Effector memory CD8-positive, alpha-beta T cell (primary cell): ENCODE measurements around the gene KRT6B.
A peak's percentile ranks its signal among the peaks of the same experiment; 100 is the strongest.

Experiments used
- ATAC-seq: fragments of 150-1000 bp; cut with Tn5 transposase; replicated peaks from 2 replicates; pipeline ENCODE4 v1.10.0; 2021; ENCODE audit warnings: mild to moderate bottlenecking, moderate library complexity
- DNase-seq, 3 experiments: peaks; one replicate each; pipeline ENCODE4 v3.0.0; 2021
- H3K27ac Mint-ChIP-seq, 2 donors: one replicate each; pipeline ENCODE4 v1.8.0; 2022; ENCODE audit warnings: mild to moderate bottlenecking in 2 of 2, mixed read lengths in 2 of 2, moderate library complexity in 2 of 2
- H3K27me3 Mint-ChIP-seq, 2 donors: one replicate each; pipeline ENCODE4 v1.8.0; 2022; ENCODE audit warnings: mixed read lengths in 2 of 2
- H3K36me3 Mint-ChIP-seq: one replicate; pipeline ENCODE4 v1.8.0; 2022; ENCODE audit warnings: mild to moderate bottlenecking, moderate library complexity, mixed read lengths; ENCODE audit not compliant: insufficient read depth
- H3K4me1 Mint-ChIP-seq, 2 donors: one replicate each; pipeline ENCODE4 v1.8.0; 2022; ENCODE audit warnings: low read depth in 2 of 2, mixed read lengths in 2 of 2
- H3K4me3 Mint-ChIP-seq, 2 donors: one replicate each; pipeline ENCODE4 v1.8.0; 2022; ENCODE audit warnings: mild to moderate bottlenecking in 2 of 2, mixed read lengths in 2 of 2, moderate library complexity in 2 of 2
- H3K9me3 Mint-ChIP-seq, 2 donors: one replicate each; pipeline ENCODE4 v1.8.0; 2022; ENCODE audit warnings: mixed read lengths in 2 of 2

Gene KRT6B

GRCh38 chr12:52407918-52408317 is 44.0 kb downstream of the KRT6B start:
- Mint-ChIP-seq H3K4me1 (peaks cover 0 to 3% of the 10 kb centered on the region in 2 donors), H3K27me3 (peaks cover 11 to 58% of the 10 kb centered on the region in 2 donors), H3K9me3 (no peaks in the 10 kb centered on the region), H3K27ac (no peak overlapping the region), H3K4me3 (no peak overlapping the region), H3K36me3 (no peaks in the 10 kb centered on the region)
- ATAC-seq: no peak
- no peak for DNase-seq

- Mint-ChIP-seq H3K9me3 (no peaks in the 10 kb centered on the region), H3K4me1 (peaks cover 0 to 3% of the 10 kb centered on the region in 2 donors), H3K27me3 (peaks cover 17 to 53% of the 10 kb centered on the region in 2 donors), H3K27ac (no peak within 1 kb of the TSS), H3K4me3 (no peak within 1 kb of the TSS), H3K36me3 (no peaks in the 10 kb centered on the region)
- DNase-seq (no peak), ATAC-seq (no peak)
These were observed 46.0 kb downstream of the KRT6B start, which contains the start of gene KRT82 for GRCh38 chr12:52405922-52406385. Gene KRT82, minus strand, starts transcription at chr12:52406335. Its CDS starts 58 bp downstream, at chr12:52406277.

DNA sequence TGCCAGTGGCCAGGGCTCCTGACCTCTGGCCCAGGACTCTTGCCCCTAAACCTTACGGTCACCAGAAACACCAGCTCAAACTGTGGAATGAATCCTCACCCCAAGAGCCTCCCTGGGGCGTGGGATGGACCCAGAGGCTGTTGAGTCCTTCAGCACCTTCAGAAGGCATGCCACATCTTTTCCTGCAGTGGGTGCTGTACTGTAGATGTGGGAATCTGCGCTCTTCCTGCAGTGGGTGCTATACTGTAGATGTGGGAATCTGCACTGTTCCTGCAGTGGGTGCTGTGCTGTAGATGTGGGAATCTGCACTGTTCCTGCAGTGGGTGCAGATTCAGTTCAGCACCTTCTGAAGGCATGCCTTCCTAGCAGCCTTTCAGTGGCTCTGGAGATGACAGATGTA is 47.0 kb downstream of the KRT6B start:
- H3K4me3 Mint-ChIP-seq: no peak overlapping the region
- no peak overlapping the region for H3K27ac Mint-ChIP-seq
- no peaks in the 10 kb centered on the region for H3K36me3 Mint-ChIP-seq
- no peak for DNase-seq
- no peaks in the 10 kb centered on the region for H3K9me3 Mint-ChIP-seq
- peaks cover 0 to 3% of the 10 kb centered on the region in 2 donors for H3K4me1 Mint-ChIP-seq
- no peak for ATAC-seq
- peaks cover 17 to 60% of the 10 kb centered on the region in 2 donors for H3K27me3 Mint-ChIP-seq

GRCh38 chr12:52403561-52403960 is 48.4 kb downstream of the KRT6B start:
- Mint-ChIP-seq H3K4me3 (no peak overlapping the region), H3K9me3 (no peaks in the 10 kb centered on the region), H3K27me3 (peaks cover 23 to 73% of the 10 kb centered on the region in 2 donors), H3K27ac (no peak overlapping the region), H3K4me1 (peaks cover 0 to 3% of the 10 kb centered on the region in 2 donors), H3K36me3 (no peaks in the 10 kb centered on the region)
- DNase-seq: no peak
- no peak for ATAC-seq

GRCh38 chr12:52402873-52403540 is 48.9 kb downstream of the KRT6B start:
- peaks cover 22 to 68% of the 10 kb centered on the region in 2 donors for H3K27me3 Mint-ChIP-seq
- H3K27ac Mint-ChIP-seq: no peak overlapping the region
- no peak for ATAC-seq
- peaks cover 0 to 3% of the 10 kb centered on the region in 2 donors for H3K4me1 Mint-ChIP-seq
- no peaks in the 10 kb centered on the region for H3K36me3 Mint-ChIP-seq
- no peak for DNase-seq
- no peaks in the 10 kb centered on the region for H3K9me3 Mint-ChIP-seq
- H3K4me3 Mint-ChIP-seq: no peak overlapping the region

- H3K27ac Mint-ChIP-seq: no peak overlapping the region
These were observed 49.6 kb downstream of the KRT6B start for GRCh38 chr12:52402377-52402776.

GRCh38 chr12:52401926-52402325 is 50.0 kb downstream of the KRT6B start:
- Mint-ChIP-seq H3K27ac (no peak overlapping the region), H3K36me3 (no peaks in the 10 kb centered on the region), H3K9me3 (no peaks in the 10 kb centered on the region), H3K27me3 (peaks cover 21 to 67% of the 10 kb centered on the region in 2 donors), H3K4me1 (no peaks in the 10 kb centered on the region), H3K4me3 (no peak overlapping the region)
- ATAC-seq (no peak), DNase-seq (no peak)

More at GRCh38 chr12:52402377-52402776, 49.6 kb downstream of the KRT6B start:
- Mint-ChIP-seq H3K36me3 (no peaks in the 10 kb centered on the region), H3K27me3 (peaks cover 17 to 65% of the 10 kb centered on the region in 2 donors), H3K4me3 (no peak overlapping the region), H3K4me1 (no peaks in the 10 kb centered on the region), H3K9me3 (no peaks in the 10 kb centered on the region)
- ATAC-seq (no peak), DNase-seq (no peak)

- peaks cover 24 to 71% of the 10 kb centered on the region in 2 donors for H3K27me3 Mint-ChIP-seq
- no peaks in the 10 kb centered on the region for H3K4me1 Mint-ChIP-seq
- H3K4me3 Mint-ChIP-seq: no peak overlapping the region
- no peaks in the 10 kb centered on the region for H3K9me3 Mint-ChIP-seq
- no peaks in the 10 kb centered on the region for H3K36me3 Mint-ChIP-seq
- DNase-seq: no peak
- no peak for ATAC-seq
- H3K27ac Mint-ChIP-seq: no peak overlapping the region
These were observed 50.4 kb downstream of the KRT6B start for GRCh38 chr12:52401526-52401925.

DNA sequence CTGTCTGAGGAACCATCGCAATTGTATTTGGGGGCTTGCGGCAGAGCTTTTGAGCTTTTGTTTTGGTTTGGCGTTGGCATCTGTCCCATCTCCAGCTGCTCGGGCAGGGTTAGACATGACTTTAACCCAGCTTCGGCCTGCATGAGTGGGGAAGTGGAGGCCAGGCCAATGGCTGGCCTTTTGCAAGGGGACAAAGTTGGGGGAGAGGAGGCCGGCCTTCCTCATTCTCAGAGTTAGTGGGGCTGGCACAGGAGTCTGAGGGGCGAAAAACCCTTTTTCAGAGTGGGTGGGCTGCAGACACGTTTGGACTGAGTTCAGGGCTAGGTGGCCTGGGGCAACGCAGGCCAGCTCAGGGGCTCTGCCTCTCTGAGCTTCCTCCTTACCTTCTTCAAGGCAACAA is 51.0 kb downstream of the KRT6B start:
- peaks cover 24 to 71% of the 10 kb centered on the region in 2 donors for H3K27me3 Mint-ChIP-seq
- no peaks in the 10 kb centered on the region for H3K36me3 Mint-ChIP-seq
- no peaks in the 10 kb centered on the region for H3K4me1 Mint-ChIP-seq
- no peak overlapping the region for H3K27ac Mint-ChIP-seq
- no peak overlapping the region for H3K4me3 Mint-ChIP-seq
- no peaks in the 10 kb centered on the region for H3K9me3 Mint-ChIP-seq
- DNase-seq (no peak), ATAC-seq (no peak)

GRCh38 chr12:52399756-52400155 is 52.2 kb downstream of the KRT6B start:
- DNase-seq (no peak), ATAC-seq (no peak)
- Mint-ChIP-seq H3K9me3 (no peaks in the 10 kb centered on the region), H3K27me3 (peaks cover 24 to 74% of the 10 kb centered on the region in 2 donors), H3K27ac (no peak overlapping the region), H3K4me3 (no peak overlapping the region), H3K36me3 (no peaks in the 10 kb centered on the region), H3K4me1 (no peaks in the 10 kb centered on the region)

- no peak overlapping the region for H3K27ac Mint-ChIP-seq
- H3K4me1 Mint-ChIP-seq: no peaks in the 10 kb centered on the region
- no peaks in the 10 kb centered on the region for H3K9me3 Mint-ChIP-seq
- H3K36me3 Mint-ChIP-seq: no peaks in the 10 kb centered on the region
- ATAC-seq (no peak), DNase-seq (no peak)
- H3K27me3 Mint-ChIP-seq: peaks cover 23 to 77% of the 10 kb centered on the region in 2 donors
- no peak overlapping the region for H3K4me3 Mint-ChIP-seq
These were observed 53.8 kb downstream of the KRT6B start for GRCh38 chr12:52398176-52398575.

GRCh38 chr12:52396656-52397055 is 55.3 kb downstream of the KRT6B start:
- no peaks in the 10 kb centered on the region for H3K36me3 Mint-ChIP-seq
- ATAC-seq (no peak), DNase-seq (no peak)
- H3K4me3 Mint-ChIP-seq: no peak overlapping the region
- H3K4me1 Mint-ChIP-seq: no peaks in the 10 kb centered on the region
- peak overlapping the region in 1 of 2 donors; percentile 66 for H3K27ac Mint-ChIP-seq
- H3K27me3 Mint-ChIP-seq: peaks cover 14 to 69% of the 10 kb centered on the region in 2 donors
- no peaks in the 10 kb centered on the region for H3K9me3 Mint-ChIP-seq
